Thyroid gland (tissue), 4 donors: ENCODE measurements around the gene PLCH1.

Experiments used
- CTCF ChIP-seq, 6 experiments: fragments of 200-600 bp in 3 of 6; fragments of 450-650 bp in 3 of 6; sonication (generic) in 3 of 6; IDR thresholded peaks; one replicate each; pipeline ENCODE4 v1.5.1; 2016 to 2019; ENCODE audit warnings: antibody characterized with exemption in 6 of 6, mild to moderate bottlenecking in 2 of 6, inconsistent platforms in 1 of 6, moderate library complexity in 1 of 6
- POLR2A ChIP-seq, 2 donors: fragments of 450-650 bp; IDR thresholded peaks; one replicate each; pipeline ENCODE4 v1.6.1; 2017; ENCODE audit warnings: antibody characterized with exemption in 2 of 2, mild to moderate bottlenecking in 2 of 2, moderate library complexity in 1 of 2

- TF ChIP-seq CTCF (IDR thresholded peaks at IDR 0.05) (no peak), POLR2A (IDR thresholded peaks at IDR 0.05) (no peak)
These were observed 191.5 kb downstream of the PLCH1 start for GRCh38 chr3:155553326-155553725.
